Aorta (tissue), 5 donors: ENCODE measurements around the gene TRABD2A. TPM values are rescaled to one million over a fixed set of nuclear protein-coding genes. Genes with fewer than 3 reads are reported as not detected.

ENCODE experiments used
- ATAC-seq: fragments of 200-7000 bp; cut with Tn5 transposase; one replicate; pipeline ENCODE4 v1.9.1; 2022; ENCODE audit warnings: moderate library complexity; ENCODE audit not compliant: low FRiP score
- DNase-seq, 2 donors: peaks; one replicate each; pipeline ENCODE4 v3.0.0-alpha.2; 2020
- H3K27ac ChIP-seq, 2 donors: one replicate each; pipeline ENCODE4 v1.5.1; 2013; ENCODE audit warnings: low read length in 2 of 2, mild to moderate bottlenecking in 2 of 2, moderate library complexity in 2 of 2, control low read depth in 1 of 2, inconsistent platforms in 1 of 2, low read depth in 1 of 2
- H3K27me3 ChIP-seq, 2 donors: one replicate each; pipeline ENCODE4 v1.6.1; 2013; ENCODE audit warnings: control low read depth in 1 of 2, low read length in 1 of 2, mild to moderate bottlenecking in 1 of 2, moderate library complexity in 1 of 2; ENCODE audit not compliant: insufficient read depth in 2 of 2, control insufficient read depth in 1 of 2
- H3K36me3 ChIP-seq, 2 donors: one replicate each; pipeline ENCODE4 v1.6.1; 2013; ENCODE audit warnings: control low read depth in 1 of 2, low read length in 1 of 2, mild to moderate bottlenecking in 1 of 2; ENCODE audit not compliant: insufficient read depth in 2 of 2, control insufficient read depth in 1 of 2
- H3K4me1 ChIP-seq, 2 donors: one replicate each; pipeline ENCODE4 v1.6.1; 2013; ENCODE audit warnings: low read length in 2 of 2, control low read depth in 1 of 2, mild to moderate bottlenecking in 1 of 2, moderate library complexity in 1 of 2; ENCODE audit not compliant: insufficient read depth in 2 of 2, control insufficient read depth in 1 of 2
- H3K4me3 ChIP-seq, 2 donors: one replicate each; pipeline ENCODE4 v1.5.1; 2013; ENCODE audit warnings: low read length in 2 of 2, control low read depth in 1 of 2, mild to moderate bottlenecking in 1 of 2
- H3K9me3 ChIP-seq: one replicate; pipeline ENCODE4 v1.6.1; 2013; ENCODE audit warnings: mild to moderate bottlenecking, low read length; ENCODE audit not compliant: control insufficient read depth
- WGBS, 2 donors: extraction: QIAGEN DNeasy Blood & Tissue Kit; methylation state at CpG; one replicate each; pipeline ENCODE4 v1.1.7; 2013; 5-methylcytosine and 5-hydroxymethylcytosine counted together
- intact Hi-C, 2 donors: fragments of 100-400 bp; cut with DNase I; formaldehyde crosslinking; loops; one replicate each; pipeline versions ENCODE4 v1.14.2 to v1.15.0; 2022
- polyA plus RNA-seq, 2 donors: library from polyadenylated mRNA; stranded (reverse); fragments of 200-250 nt; gene quantifications; one replicate each; pipeline ENCODE4 v1.2.3, GENCODE V29; 2013
- total RNA-seq, 2 donors: library from RNA; stranded (reverse); fragmentation: NEBNext Ultra II Directional; extraction: Animal tissue kit (Norgen Biotek cat#: 25700); gene quantifications; one replicate each; pipeline ENCODE4 v1.2.1, GENCODE V29; 2021
- donor health status: healthy with polysubstance abuse.
- donor health status: Bipolar disorder and iron deficiency.
- donor health status: DM: no; HTN: no; CAD: no.
- donor health status: DM: no; HTN: no; CAD: no.
- donor health status: DM: yes; HTN: yes; CAD: no.

Gene TRABD2A
- total and polyA plus RNA-seq, 4 donors: 0.23 to 2.2 (median 1.2) TPM

- WGBS, 2 donors: 84 to 86% methylated on average over 1 of the region's 1 CpG
- Histone ChIP-seq H3K4me1 (no peaks in the 10 kb centered on the region), H3K27ac (no peak overlapping the region)
Observed at GRCh38 chr2:84897773-84898172, 16.9 kb upstream of the TRABD2A start.

GRCh38 chr2:84896567-84896966 is 15.7 kb upstream of the TRABD2A start:
- Histone ChIP-seq H3K9me3 (no peaks in the 10 kb centered on the region), H3K4me3 (no peak overlapping the region), H3K36me3 (no peaks in the 10 kb centered on the region), H3K27ac (no peak overlapping the region), H3K27me3 (no peaks in the 10 kb centered on the region), H3K4me1 (no peaks in the 10 kb centered on the region)
- intact Hi-C loops: no loop called here
- no peak for DNase-seq
- 45 to 58% methylated on average over 2 of the region's 2 CpGs for WGBS, 2 donors
- ATAC-seq: no peak

More at GRCh38 chr2:84897773-84898172, 16.9 kb upstream of the TRABD2A start:
- intact Hi-C loops: no loop called here
- Histone ChIP-seq H3K4me3 (no peak overlapping the region), H3K36me3 (no peaks in the 10 kb centered on the region), H3K9me3 (no peaks in the 10 kb centered on the region), H3K27me3 (no peaks in the 10 kb centered on the region)
- no peak for DNase-seq
- ATAC-seq: no peak

GRCh38 chr2:84894758-84895520 is 14.1 kb upstream of the TRABD2A start:
- H3K4me1 ChIP-seq: no peaks in the 10 kb centered on the region
- intact Hi-C loops: no loop called here
- H3K36me3 ChIP-seq: no peaks in the 10 kb centered on the region
- H3K9me3 ChIP-seq: no peaks in the 10 kb centered on the region
- DNase-seq: no peak
- WGBS, 2 donors: 54 to 56% methylated on average over 7 of the region's 7 CpGs
- ATAC-seq: no peak
- H3K4me3 ChIP-seq: no peak overlapping the region
- H3K27me3 ChIP-seq: no peaks in the 10 kb centered on the region
- H3K27ac ChIP-seq: no peak overlapping the region

GRCh38 chr2:84894131-84894586 is 13.3 kb upstream of the TRABD2A start:
- ATAC-seq (no peak), DNase-seq (no peak)
- Histone ChIP-seq H3K27me3 (no peaks in the 10 kb centered on the region), H3K4me1 (no peaks in the 10 kb centered on the region), H3K36me3 (no peaks in the 10 kb centered on the region), H3K9me3 (no peaks in the 10 kb centered on the region), H3K27ac (no peak overlapping the region), H3K4me3 (no peak overlapping the region)
- intact Hi-C loops: no loop called here
- 88 to 93% methylated on average over 6 of the region's 6 CpGs for WGBS, 2 donors

GRCh38 chr2:84891355-84892010 is 10.6 kb upstream of the TRABD2A start:
- H3K9me3 ChIP-seq: no peaks in the 10 kb centered on the region
- ATAC-seq (no peak), DNase-seq (no peak)
- no peaks in the 10 kb centered on the region for H3K36me3 ChIP-seq
- no peaks in the 10 kb centered on the region for H3K27me3 ChIP-seq
- WGBS, 2 donors: 90 to 93% methylated on average over 12 of the region's 12 CpGs
- intact Hi-C loops: no loop called here
- H3K27ac ChIP-seq: no peak overlapping the region
- no peak overlapping the region for H3K4me3 ChIP-seq
- no peaks in the 10 kb centered on the region for H3K4me1 ChIP-seq

GRCh38 chr2:84889332-84889731 is 8.4 kb upstream of the TRABD2A start:
- DNase-seq: no peak
- intact Hi-C loops: no loop called here
- no peaks in the 10 kb centered on the region for H3K27me3 ChIP-seq
- H3K27ac ChIP-seq: no peak overlapping the region
- no peaks in the 10 kb centered on the region for H3K36me3 ChIP-seq
- no peaks in the 10 kb centered on the region for H3K9me3 ChIP-seq
- WGBS, 2 donors: 94% methylated on average over 2 of the region's 2 CpGs
- H3K4me1 ChIP-seq: no peaks in the 10 kb centered on the region
- ATAC-seq: no peak
- no peak overlapping the region for H3K4me3 ChIP-seq

- 57 to 69% methylated on average over 6 of the region's 6 CpGs for WGBS, 2 donors
- Histone ChIP-seq H3K4me3 (no peak overlapping the region), H3K9me3 (no peaks in the 10 kb centered on the region), H3K27me3 (no peaks in the 10 kb centered on the region), H3K27ac (no peak overlapping the region), H3K4me1 (no peaks in the 10 kb centered on the region), H3K36me3 (no peaks in the 10 kb centered on the region)
- ATAC-seq: peak; percentile 74
- peak in 1 of 2 donors; percentile 58 for DNase-seq
- intact Hi-C loops: no loop called here
Observed at GRCh38 chr2:84888401-84889276, 7.8 kb upstream of the TRABD2A start.

GRCh38 chr2:84886791-84887190 is 5.9 kb upstream of the TRABD2A start:
- Histone ChIP-seq H3K27me3 (no peaks in the 10 kb centered on the region), H3K27ac (no peak overlapping the region), H3K4me1 (peaks cover 0 to under 1% of the 10 kb centered on the region in 2 donors), H3K4me3 (no peak overlapping the region), H3K36me3 (no peaks in the 10 kb centered on the region), H3K9me3 (no peaks in the 10 kb centered on the region)
- ATAC-seq: no peak
- no peak for DNase-seq
- intact Hi-C loops: no loop called here
- WGBS, 2 donors: 94 to 96% methylated on average over 6 of the region's 6 CpGs
